ENCODE measurements around the gene FASTKD3.

DNA sequence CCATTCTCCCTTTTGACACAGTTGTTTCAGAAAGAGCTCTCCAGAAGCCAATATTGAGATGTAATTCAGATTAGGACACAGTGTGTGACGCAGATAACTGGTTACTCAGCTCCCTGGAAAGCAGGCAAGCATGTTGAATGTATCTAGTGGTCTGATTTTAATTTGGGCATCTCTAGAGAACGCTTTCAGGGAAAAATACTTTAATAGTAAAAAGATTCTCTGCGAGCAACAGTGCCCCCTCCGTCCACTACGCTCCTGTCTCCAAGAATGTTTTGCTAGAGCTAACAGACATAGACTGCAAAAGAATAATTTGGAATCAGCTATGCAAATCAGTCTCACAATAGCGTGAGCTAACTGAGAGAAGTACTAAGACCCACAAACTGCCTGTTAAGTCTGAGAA, 41.2 kb downstream of the FASTKD3 start:
- TF ChIP-seq, protein P1, sequence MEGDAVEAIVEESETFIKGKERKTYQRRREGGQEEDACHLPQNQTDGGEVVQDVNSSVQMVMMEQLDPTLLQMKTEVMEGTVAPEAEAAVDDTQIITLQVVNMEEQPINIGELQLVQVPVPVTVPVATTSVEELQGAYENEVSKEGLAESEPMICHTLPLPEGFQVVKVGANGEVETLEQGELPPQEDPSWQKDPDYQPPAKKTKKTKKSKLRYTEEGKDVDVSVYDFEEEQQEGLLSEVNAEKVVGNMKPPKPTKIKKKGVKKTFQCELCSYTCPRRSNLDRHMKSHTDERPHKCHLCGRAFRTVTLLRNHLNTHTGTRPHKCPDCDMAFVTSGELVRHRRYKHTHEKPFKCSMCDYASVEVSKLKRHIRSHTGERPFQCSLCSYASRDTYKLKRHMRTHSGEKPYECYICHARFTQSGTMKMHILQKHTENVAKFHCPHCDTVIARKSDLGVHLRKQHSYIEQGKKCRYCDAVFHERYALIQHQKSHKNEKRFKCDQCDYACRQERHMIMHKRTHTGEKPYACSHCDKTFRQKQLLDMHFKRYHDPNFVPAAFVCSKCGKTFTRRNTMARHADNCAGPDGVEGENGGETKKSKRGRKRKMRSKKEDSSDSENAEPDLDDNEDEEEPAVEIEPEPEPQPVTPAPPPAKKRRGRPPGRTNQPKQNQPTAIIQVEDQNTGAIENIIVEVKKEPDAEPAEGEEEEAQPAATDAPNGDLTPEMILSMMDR (IDR thresholded peaks at IDR 0.05; ENCODE audit: low read length): no peak
- no peak for TF ChIP-seq EZH2 (IDR thresholded peaks at IDR 0.05; ENCODE audit: borderline replicate concordance, low read length)
